OCI-LY7 (cell line): Measurements from ENCODE around the gene RMI2. TPM values are rescaled to one million over a fixed set of nuclear protein-coding genes. Genes with fewer than 3 reads are reported as not detected.

Experiments used
- BruUV-seq: library from RNA; stranded (reverse); fragments of 400-500 nt; replicated peaks from 2 replicates; lab custom pipeline; 2021; lab: Mats Ljungman, UMichigan
- CTCF ChIA-PET: fragments of 300-600 bp; sonication (Branson Sonifier 250); formaldehyde crosslinking; loops from one replicate; lab custom pipeline; 2022; ENCODE audit warnings: antibody characterized with exemption; ENCODE audit not compliant: unreplicated experiment; lab: Charles Lee
- POLR2A ChIA-PET: fragments of 300-600 bp; sonication (Branson Sonifier 250); formaldehyde crosslinking; loops from one replicate; lab custom pipeline; 2022; ENCODE audit warnings: antibody characterized with exemption; lab: Charles Lee
- DNase-seq: peaks from one replicate; pipeline ENCODE4 v3.0.0-alpha.2; 2015; ENCODE audit warnings: low spot score
- H2AFZ ChIP-seq: fragments of 200-600 bp; sonication (generic), shearing (Covaris generic); 2 replicates; pipeline ENCODE4 v1.6.1; 2014; ENCODE audit warnings: mild to moderate bottlenecking, antibody characterized with exemption, low read length, moderate library complexity
- H3K27ac ChIP-seq: fragments of 200-600 bp; sonication (generic); 2 replicates; pipeline ENCODE4 v1.5.1; 2014; ENCODE audit warnings: mixed run types, low read depth, mild to moderate bottlenecking, moderate library complexity, low read length, inconsistent platforms; ENCODE audit not compliant: poor library complexity, severe bottlenecking
- H3K36me3 ChIP-seq: fragments of 200-600 bp; sonication (generic); 2 replicates; pipeline ENCODE4 v1.6.1; 2014; ENCODE audit warnings: mild to moderate bottlenecking, antibody characterized with exemption, low read length, moderate library complexity, mixed read lengths; ENCODE audit not compliant: insufficient read depth
- H3K4me1 ChIP-seq: fragments of 200-600 bp; sonication (generic); 2 replicates; pipeline ENCODE4 v1.5.1; 2014; ENCODE audit warnings: mild to moderate bottlenecking, low read length; ENCODE audit not compliant: insufficient read depth, poor library complexity, severe bottlenecking
- H3K4me2 ChIP-seq: fragments of 200-600 bp; sonication (generic); 2 replicates; pipeline ENCODE4 v1.6.1; 2014; ENCODE audit warnings: mild to moderate bottlenecking, low read length
- H3K4me3 ChIP-seq: fragments of 200-600 bp; sonication (generic); 2 replicates; pipeline ENCODE4 v1.5.1; 2014; ENCODE audit warnings: mild to moderate bottlenecking, low read depth, low read length; ENCODE audit not compliant: poor library complexity, severe bottlenecking
- H3K79me2 ChIP-seq: fragments of 200-600 bp; sonication (generic); 2 replicates; pipeline ENCODE4 v1.6.1; 2016; ENCODE audit warnings: low read depth, mild to moderate bottlenecking, low read length, moderate library complexity, mixed read lengths; ENCODE audit not compliant: insufficient read depth
- H3K9me2 ChIP-seq: fragments of 200-600 bp; sonication (generic); 2 replicates; pipeline ENCODE4 v1.6.1; 2016; ENCODE audit warnings: mild to moderate bottlenecking, low read length, mixed read lengths; ENCODE audit not compliant: insufficient read depth
- H3K9me3 ChIP-seq: fragments of 200-600 bp; sonication (generic); 2 replicates; pipeline ENCODE4 v1.6.1; 2014; ENCODE audit warnings: mild to moderate bottlenecking, mixed run types, low read length, mixed read lengths
- H4K20me1 ChIP-seq: fragments of 200-600 bp; sonication (generic); 2 replicates; pipeline ENCODE4 v1.6.1; 2014; ENCODE audit warnings: mild to moderate bottlenecking, antibody characterized with exemption, low read length, moderate library complexity, mixed read lengths; ENCODE audit not compliant: insufficient read depth
- CTCF ChIP-seq: fragments of 200-600 bp; sonication (generic); conservative IDR thresholded peaks from 2 replicates; pipeline ENCODE4 v1.5.1; 2014; ENCODE audit warnings: mild to moderate bottlenecking, antibody characterized with exemption, low read length, moderate library complexity, mixed read lengths
- EZH2phosphoT487 ChIP-seq: fragments of 200-600 bp; sonication (generic); IDR thresholded peaks from 2 replicates; pipeline ENCODE4 v1.6.1; 2018; ENCODE audit warnings: low read depth, borderline replicate concordance, mild to moderate bottlenecking, mixed run types, antibody characterized with exemption, low read length, moderate library complexity, mixed read lengths
- intact Hi-C: fragments of 100-400 bp; cut with micrococcal nuclease; formaldehyde crosslinking; loops from one replicate; pipeline ENCODE4 v1.10.0; 2022; ENCODE audit not compliant: unreplicated experiment
- total RNA-seq, 2 experiments: library from RNA; depleted of rRNA in 1 of 2; stranded (reverse); fragments of >200 nt in 1 of 2; shearing (Covaris generic) in 1 of 2; gene quantifications; 2 replicates each; pipeline ENCODE4 v1.2.3, GENCODE V29; 2014 to 2022

The RMI2 gene
- total RNA-seq, 2 experiments from 2014 or later, result 84.5 to 126 TPM

GRCh38 chr16:11310634-11310977, 34.7 kb upstream of the RMI2 start:
- no peaks in the 10 kb centered on the region for H4K20me1 ChIP-seq
- peaks cover 91% of the 10 kb centered on the region for H3K4me1 ChIP-seq
- peak overlapping the region; percentile 79 for H3K4me2 ChIP-seq
- no peak for TF ChIP-seq EZH2phosphoT487
- no peak for TF ChIP-seq CTCF
- no peaks in the 10 kb centered on the region; the same call in 1 of the 2 replicates for H3K36me3 ChIP-seq
- intact Hi-C loops, result loop anchor here (1.0 to 5.0 kb wide), 2 partner anchors 18 to 312 kb away; no protein-coding TSS in a partner anchor
- no TSS peak for BruUV-seq
- DNase-seq, result peak; percentile 46
- POLR2A ChIA-PET, result interaction anchor here (0.7 to 6.8 kb wide), 6 partner anchors 12 to 499 kb away, joined by 3 to 79 read pairs (median 4); no protein-coding TSS in a partner anchor
- H3K27ac ChIP-seq, result peak overlapping the region; percentile 99
- peaks cover 16% of the 10 kb centered on the region for H3K9me3 ChIP-seq
- no peaks in the 10 kb centered on the region for H3K9me2 ChIP-seq
- no peak overlapping the region for H2AFZ ChIP-seq
- CTCF ChIA-PET, result no interaction called here
- peak overlapping the region; percentile 52 for H3K4me3 ChIP-seq
- H3K79me2 ChIP-seq, result no peaks in the 10 kb centered on the region

- peak overlapping the region; percentile 52 for H3K4me3 ChIP-seq
- H3K4me1 ChIP-seq, result peaks cover 87% of the 10 kb centered on the region
- no TSS peak for BruUV-seq
- H3K79me2 ChIP-seq, result no peaks in the 10 kb centered on the region
- H2AFZ ChIP-seq, result no peak overlapping the region
- peak; percentile 93 for DNase-seq
- no peaks in the 10 kb centered on the region for H3K9me2 ChIP-seq
- H3K4me2 ChIP-seq, result peak overlapping the region; percentile 79
- TF ChIP-seq CTCF (no peak), EZH2phosphoT487 (no peak)
- peaks cover 16% of the 10 kb centered on the region for H3K9me3 ChIP-seq
- no peaks in the 10 kb centered on the region for H4K20me1 ChIP-seq
- H3K27ac ChIP-seq, result peak overlapping the region; percentile 99
- no peaks in the 10 kb centered on the region; the same call in 1 of the 2 replicates for H3K36me3 ChIP-seq
- ChIA-PET CTCF (no interaction called here), POLR2A (interaction anchor here (0.7 to 6.8 kb wide), 8 partner anchors 13 to 498 kb away, joined by 3 to 79 read pairs (median 4); partner anchors contain the start of gene SOCS1)
- intact Hi-C loops, result loop anchor here (1.0 to 5.0 kb wide), 3 partner anchors 17 to 311 kb away; no protein-coding TSS in a partner anchor
Observed at GRCh38 chr16:11310997-11311561, 34.2 kb upstream of the RMI2 start.
